ENCODE results near the gene VAV3. TPM values are rescaled to one million over a fixed set of nuclear protein-coding genes. Genes with fewer than 3 reads are reported as not detected.

The VAV3 gene
- total RNA-seq, 2 experiments from 2014 or later, result 5.5 to 5.6 TPM

DNA sequence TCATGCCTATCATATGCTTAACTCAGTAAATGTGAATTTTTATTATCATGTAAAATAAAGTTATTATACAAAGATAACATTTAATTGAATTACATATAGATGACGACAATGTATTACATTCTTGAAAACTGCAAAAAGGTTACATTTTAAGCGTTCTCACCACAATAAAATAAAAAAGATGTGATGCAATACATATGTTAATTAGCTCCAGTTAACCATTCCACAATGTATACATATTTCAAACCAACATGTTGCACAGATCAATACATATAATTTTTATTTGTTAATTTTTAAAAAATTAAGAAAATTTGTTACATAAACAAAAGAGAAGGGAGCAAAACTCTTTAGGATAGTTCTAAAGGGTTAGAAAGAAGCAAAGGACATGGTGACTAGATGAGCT, 183.7 kb downstream of the VAV3 start:
- ATAC-seq (ENCODE audit: poor library complexity) (no peak), DNase-seq (no peak)
- POLR2A ChIA-PET, result interaction anchor here (1.5 kb wide), 1 partner anchor 345 kb away, joined by 3 read pairs; no protein-coding TSS in a partner anchor
- H3K27me3 Mint-ChIP-seq, result no peaks in the 10 kb centered on the region
- TF ChIP-seq CTCF (IDR thresholded peaks at IDR 0.05), result no peak
- no peaks in the 10 kb centered on the region for H3K9me3 Mint-ChIP-seq
- intact Hi-C loops (cut with DNase I, micrococcal nuclease), result loop anchor here (10.0 kb wide), 3 partner anchors 114 to 864 kb away; no protein-coding TSS in a partner anchor
- CTCF ChIA-PET, result interaction anchor here (1.0 to 9.7 kb wide), 4 partner anchors 19 to 353 kb away, joined by 3 to 152 read pairs (median 10); no protein-coding TSS in a partner anchor
- H3K4me3 Mint-ChIP-seq, result no peak overlapping the region
- Histone ChIP-seq H3K4me3 (ENCODE audit: low read length) (no peak overlapping the region), H3K27ac (ENCODE audit: low read depth in 1 of 2, low read length in 2 of 2) (no peak overlapping the region), H3K27me3 (ENCODE audit: control insufficient read depth in 1 of 2, insufficient read depth in 2 of 2, low read length in 2 of 2) (no peaks in the 10 kb centered on the region), H3K4me1 (ENCODE audit: insufficient read depth, low read length) (peaks cover 11% of the 10 kb centered on the region), H3K9me3 (ENCODE audit: control insufficient read depth in 1 of 2, insufficient read depth in 1 of 2, low read length in 2 of 2) (no peaks in the 10 kb centered on the region), H3K36me3 (ENCODE audit: insufficient read depth, low read length) (no peaks in the 10 kb centered on the region)
- no peaks in the 10 kb centered on the region for H3K36me3 Mint-ChIP-seq (ENCODE audit: low read depth)
- no peak overlapping the region for H3K27ac Mint-ChIP-seq
- H3K4me1 Mint-ChIP-seq (ENCODE audit: low read depth), result peaks cover 20% of the 10 kb centered on the region

- Mint-ChIP-seq H3K27ac (no peak overlapping the region), H3K9me3 (no peaks in the 10 kb centered on the region), H3K36me3 (ENCODE audit: low read depth) (no peaks in the 10 kb centered on the region), H3K27me3 (no peaks in the 10 kb centered on the region), H3K4me1 (ENCODE audit: low read depth) (no peaks in the 10 kb centered on the region), H3K4me3 (no peak overlapping the region)
- Histone ChIP-seq H3K27me3 (ENCODE audit: control insufficient read depth in 1 of 2, insufficient read depth in 2 of 2, low read length in 2 of 2) (no peaks in the 10 kb centered on the region), H3K9me3 (ENCODE audit: control insufficient read depth in 1 of 2, insufficient read depth in 1 of 2, low read length in 2 of 2) (no peaks in the 10 kb centered on the region), H3K27ac (ENCODE audit: low read depth in 1 of 2, low read length in 2 of 2) (no peak overlapping the region), H3K4me1 (ENCODE audit: insufficient read depth, low read length) (no peaks in the 10 kb centered on the region), H3K36me3 (ENCODE audit: insufficient read depth, low read length) (no peaks in the 10 kb centered on the region), H3K4me3 (ENCODE audit: low read length) (no peak overlapping the region)
- DNase-seq (no peak), ATAC-seq (ENCODE audit: poor library complexity) (no peak)
- no peak for TF ChIP-seq CTCF (IDR thresholded peaks at IDR 0.05)
- intact Hi-C loops (cut with DNase I, micrococcal nuclease), result loop anchor here in 1 of 2 experiments (5.0 kb wide), 1 partner anchor 420 kb away; no protein-coding TSS in a partner anchor
- ChIA-PET POLR2A (no interaction called here), CTCF (interaction anchor here (9.7 kb wide), 1 partner anchor 348 kb away, joined by 152 read pairs; no protein-coding TSS in a partner anchor)
These were observed 187.3 kb downstream of the VAV3 start for GRCh38 chr1:107777664-107778047.

GRCh38 chr1:107776900-107777663, 187.9 kb downstream of the VAV3 start:
- Histone ChIP-seq H3K4me1 (ENCODE audit: insufficient read depth, low read length) (no peaks in the 10 kb centered on the region), H3K27ac (ENCODE audit: low read depth in 1 of 2, low read length in 2 of 2) (no peak overlapping the region), H3K4me3 (ENCODE audit: low read length) (no peak overlapping the region), H3K9me3 (ENCODE audit: control insufficient read depth in 1 of 2, insufficient read depth in 1 of 2, low read length in 2 of 2) (no peaks in the 10 kb centered on the region), H3K36me3 (ENCODE audit: insufficient read depth, low read length) (no peaks in the 10 kb centered on the region), H3K27me3 (ENCODE audit: control insufficient read depth in 1 of 2, insufficient read depth in 2 of 2, low read length in 2 of 2) (no peaks in the 10 kb centered on the region)
- no peak for TF ChIP-seq CTCF (IDR thresholded peaks at IDR 0.05)
- ChIA-PET POLR2A (no interaction called here), CTCF (interaction anchor here (9.7 kb wide), 1 partner anchor 348 kb away, joined by 152 read pairs; no protein-coding TSS in a partner anchor)
- ATAC-seq (ENCODE audit: poor library complexity) (no peak), DNase-seq (no peak)
- Mint-ChIP-seq H3K4me3 (no peak overlapping the region), H3K4me1 (ENCODE audit: low read depth) (no peaks in the 10 kb centered on the region), H3K36me3 (ENCODE audit: low read depth) (no peaks in the 10 kb centered on the region), H3K27me3 (no peaks in the 10 kb centered on the region), H3K27ac (no peak overlapping the region), H3K9me3 (no peaks in the 10 kb centered on the region)
- intact Hi-C loops (cut with DNase I, micrococcal nuclease), result loop anchor here in 1 of 2 experiments (5.0 kb wide), 1 partner anchor 420 kb away; no protein-coding TSS in a partner anchor

Measured in CD4-positive, alpha-beta T cell (primary cell).